Activated T-cell treated with anti-CD3 and anti-CD28 coated beads, Interleukin-2, amount 50 U/mL, for 24 hours (primary cell): ENCODE results near the gene CAD.
"Not testable (repeated sequence)": the region's sequence is repeated elsewhere in the genome, so short reads cannot be mapped to it uniquely, and the experiment has no call there.

Source experiments
- DNase-seq: peaks from one replicate; pipeline ENCODE4 v3.0.0-alpha.2; 2020
- H3K27ac Mint-ChIP-seq: 2 replicates; pipeline ENCODE4 v1.8.0; 2020; ENCODE audit warnings: mild to moderate bottlenecking, mixed read lengths
- H3K27me3 Mint-ChIP-seq: 2 replicates; pipeline ENCODE4 v1.8.0; 2020; ENCODE audit warnings: mixed read lengths
- H3K36me3 Mint-ChIP-seq: 2 replicates; pipeline ENCODE4 v1.8.0; 2020; ENCODE audit warnings: low read depth, mixed read lengths
- H3K4me1 Mint-ChIP-seq: 2 replicates; pipeline ENCODE4 v1.8.0; 2020; ENCODE audit warnings: low read depth, mixed read lengths
- H3K4me3 Mint-ChIP-seq: 2 replicates; pipeline ENCODE4 v1.8.0; 2020; ENCODE audit warnings: mild to moderate bottlenecking, moderate library complexity, mixed read lengths
- H3K9me3 Mint-ChIP-seq: 2 replicates; pipeline ENCODE4 v1.8.0; 2020; ENCODE audit warnings: mixed read lengths

The CAD gene

GRCh38 chr2:27189989-27190388 lies 27.2 kb upstream of the CAD start:
- DNase-seq = no peak
- Mint-ChIP-seq H3K27ac (no peak overlapping the region), H3K4me3 (no peak overlapping the region), H3K4me1 (no peaks in the 10 kb centered on the region), H3K36me3 (no peaks in the 10 kb centered on the region), H3K27me3 (peaks cover 2% of the 10 kb centered on the region), H3K9me3 (no peaks in the 10 kb centered on the region)

- Mint-ChIP-seq H3K9me3 (no peaks in the 10 kb centered on the region), H3K27me3 (no peaks in the 10 kb centered on the region), H3K27ac (no peak overlapping the region), H3K4me3 (no peak overlapping the region), H3K4me1 (no peaks in the 10 kb centered on the region), H3K36me3 (no peaks in the 10 kb centered on the region)
- no peak for DNase-seq
These were observed 25.9 kb upstream of the CAD start for GRCh38 chr2:27191070-27191829.

GRCh38 chr2:27194538-27195354 lies 22.4 kb upstream of the CAD start:
- H3K4me1 Mint-ChIP-seq = no peaks in the 10 kb centered on the region
- no peak overlapping the region for H3K4me3 Mint-ChIP-seq
- H3K27ac Mint-ChIP-seq = no peak overlapping the region
- H3K36me3 Mint-ChIP-seq = peaks cover 13% of the 10 kb centered on the region
- H3K9me3 Mint-ChIP-seq = no peaks in the 10 kb centered on the region
- H3K27me3 Mint-ChIP-seq = no peaks in the 10 kb centered on the region
- DNase-seq = no peak

- not testable (repeated sequence) for DNase-seq, H3K27ac Mint-ChIP-seq, H3K4me1 Mint-ChIP-seq
These were observed 21.4 kb upstream of the CAD start for GRCh38 chr2:27195799-27196198.

GRCh38 chr2:27198068-27198467 lies 19.1 kb upstream of the CAD start:
- not testable (repeated sequence) for H3K4me1 Mint-ChIP-seq, DNase-seq, H3K27me3 Mint-ChIP-seq, H3K9me3 Mint-ChIP-seq, H3K4me3 Mint-ChIP-seq, H3K27ac Mint-ChIP-seq
- H3K36me3 Mint-ChIP-seq = peaks cover 44% of the 10 kb centered on the region

More at GRCh38 chr2:27195799-27196198, 21.4 kb upstream of the CAD start:
- H3K9me3 Mint-ChIP-seq, H3K4me3 Mint-ChIP-seq, H3K27me3 Mint-ChIP-seq: not testable (repeated sequence)
- peaks cover 22% of the 10 kb centered on the region for H3K36me3 Mint-ChIP-seq

- no peaks in the 10 kb centered on the region for H3K9me3 Mint-ChIP-seq
- no peaks in the 10 kb centered on the region for H3K27me3 Mint-ChIP-seq
- H3K27ac Mint-ChIP-seq = no peak overlapping the region
- peaks cover 50% of the 10 kb centered on the region for H3K36me3 Mint-ChIP-seq
- DNase-seq = no peak
- no peaks in the 10 kb centered on the region for H3K4me1 Mint-ChIP-seq
- no peak overlapping the region for H3K4me3 Mint-ChIP-seq
These were observed 18.5 kb upstream of the CAD start for GRCh38 chr2:27198627-27199026.

GRCh38 chr2:27199241-27199640 lies 17.9 kb upstream of the CAD start:
- H3K4me3 Mint-ChIP-seq = no peak overlapping the region
- H3K27ac Mint-ChIP-seq = peak overlapping the region; percentile 10
- H3K27me3 Mint-ChIP-seq = no peaks in the 10 kb centered on the region
- H3K36me3 Mint-ChIP-seq = peaks cover 56% of the 10 kb centered on the region
- no peak for DNase-seq
- H3K9me3 Mint-ChIP-seq = no peaks in the 10 kb centered on the region
- no peaks in the 10 kb centered on the region for H3K4me1 Mint-ChIP-seq

GRCh38 chr2:27201675-27202074 lies 15.5 kb upstream of the CAD start:
- no peaks in the 10 kb centered on the region for H3K9me3 Mint-ChIP-seq

GRCh38 chr2:27202854-27203253 lies 14.3 kb upstream of the CAD start:
- H3K27ac Mint-ChIP-seq = no peak overlapping the region
- no peak for DNase-seq

More at GRCh38 chr2:27201675-27202074, 15.5 kb upstream of the CAD start:
- no peak overlapping the region for H3K27ac Mint-ChIP-seq
- no peak overlapping the region for H3K4me3 Mint-ChIP-seq
- no peaks in the 10 kb centered on the region for H3K4me1 Mint-ChIP-seq
- no peak for DNase-seq
- peaks cover 80% of the 10 kb centered on the region for H3K36me3 Mint-ChIP-seq
- no peaks in the 10 kb centered on the region for H3K27me3 Mint-ChIP-seq

GRCh38 chr2:27203741-27204140 lies 13.4 kb upstream of the CAD start:
- peaks cover 98% of the 10 kb centered on the region for H3K36me3 Mint-ChIP-seq
- peaks cover 6% of the 10 kb centered on the region for H3K4me1 Mint-ChIP-seq
- no peaks in the 10 kb centered on the region for H3K9me3 Mint-ChIP-seq
- no peak overlapping the region for H3K4me3 Mint-ChIP-seq
- no peaks in the 10 kb centered on the region for H3K27me3 Mint-ChIP-seq
- H3K27ac Mint-ChIP-seq = no peak overlapping the region
- DNase-seq = no peak

More at GRCh38 chr2:27202854-27203253, 14.3 kb upstream of the CAD start:
- Mint-ChIP-seq H3K4me1 (no peaks in the 10 kb centered on the region), H3K9me3 (no peaks in the 10 kb centered on the region), H3K27me3 (no peaks in the 10 kb centered on the region), H3K4me3 (no peak overlapping the region), H3K36me3 (peaks cover 92% of the 10 kb centered on the region)

- Mint-ChIP-seq H3K9me3 (no peaks in the 10 kb centered on the region), H3K4me3 (no peak overlapping the region), H3K27ac (peak overlapping the region; percentile 24), H3K27me3 (no peaks in the 10 kb centered on the region), H3K36me3 (peaks cover 98% of the 10 kb centered on the region), H3K4me1 (peaks cover 14% of the 10 kb centered on the region)
- DNase-seq = no peak
These were observed 12.6 kb upstream of the CAD start for GRCh38 chr2:27204566-27204965.

GRCh38 chr2:27205206-27205605 lies 12.0 kb upstream of the CAD start:
- H3K36me3 Mint-ChIP-seq = peaks cover 98% of the 10 kb centered on the region
- peaks cover 20% of the 10 kb centered on the region for H3K4me1 Mint-ChIP-seq
- no peaks in the 10 kb centered on the region for H3K27me3 Mint-ChIP-seq
- H3K4me3 Mint-ChIP-seq = no peak overlapping the region
- no peaks in the 10 kb centered on the region for H3K9me3 Mint-ChIP-seq
- H3K27ac Mint-ChIP-seq = no peak overlapping the region
- DNase-seq = no peak

- no peak for DNase-seq
These were observed 10.8 kb upstream of the CAD start for GRCh38 chr2:27206346-27206745.

GRCh38 chr2:27208486-27209050 lies 8.6 kb upstream of the CAD start:
- Mint-ChIP-seq H3K4me1 (peaks cover 33% of the 10 kb centered on the region), H3K4me3 (no peak overlapping the region), H3K9me3 (no peaks in the 10 kb centered on the region), H3K27ac (peak overlapping the region; percentile 7), H3K27me3 (no peaks in the 10 kb centered on the region), H3K36me3 (peaks cover 87% of the 10 kb centered on the region)
- DNase-seq = no peak

More at GRCh38 chr2:27206346-27206745, 10.8 kb upstream of the CAD start:
- no peak overlapping the region for H3K27ac Mint-ChIP-seq
- no peaks in the 10 kb centered on the region for H3K27me3 Mint-ChIP-seq
- no peak overlapping the region for H3K4me3 Mint-ChIP-seq
- peaks cover 24% of the 10 kb centered on the region for H3K4me1 Mint-ChIP-seq
- H3K36me3 Mint-ChIP-seq = peaks cover 92% of the 10 kb centered on the region
- no peaks in the 10 kb centered on the region for H3K9me3 Mint-ChIP-seq
